Naive B cell (primary cell): Measurements from ENCODE around the gene FAM3A. TPM values are rescaled to one million over a fixed set of nuclear protein-coding genes. Genes with fewer than 3 reads are reported as not detected.

ENCODE experiments used
- ATAC-seq, 2 donors: fragments of 150-1000 bp; cut with Tn5 transposase; 2 replicates each; pipeline ENCODE4 v1.10.0; 2021; ENCODE audit warnings: low read depth in 2 of 2, mild to moderate bottlenecking in 2 of 2, moderate library complexity in 2 of 2
- DNase-seq: peaks from one replicate; pipeline ENCODE4 v3.0.0; 2022
- H3K27ac Mint-ChIP-seq, 6 donors: one replicate each; pipeline ENCODE4 v1.8.0; 2020 to 2022; ENCODE audit warnings: mild to moderate bottlenecking in 6 of 6, mixed read lengths in 6 of 6, moderate library complexity in 5 of 6, inconsistent platforms in 2 of 6
- H3K27me3 Mint-ChIP-seq, 3 donors: one replicate each; pipeline ENCODE4 v1.8.0; 2021 to 2022; ENCODE audit warnings: mixed read lengths in 3 of 3, mild to moderate bottlenecking in 1 of 3
- H3K36me3 Mint-ChIP-seq, 2 donors: one replicate each; pipeline ENCODE4 v1.8.0; 2020 to 2022; ENCODE audit warnings: mixed read lengths in 2 of 2, inconsistent platforms in 1 of 2, mild to moderate bottlenecking in 1 of 2
- H3K4me1 Mint-ChIP-seq, 3 donors: one replicate each; pipeline ENCODE4 v1.8.0; 2020 to 2022; ENCODE audit warnings: mixed read lengths in 3 of 3, inconsistent platforms in 1 of 3, mild to moderate bottlenecking in 1 of 3, moderate library complexity in 1 of 3
- H3K4me3 Mint-ChIP-seq, 8 donors: one replicate each; pipeline ENCODE4 v1.8.0; 2020 to 2022; ENCODE audit warnings: mild to moderate bottlenecking in 8 of 8, mixed read lengths in 8 of 8, moderate library complexity in 8 of 8, inconsistent platforms in 2 of 8
- H3K9me3 Mint-ChIP-seq, 7 donors: one replicate each; pipeline ENCODE4 v1.8.0; 2020 to 2022; ENCODE audit warnings: mixed read lengths in 7 of 7, mild to moderate bottlenecking in 5 of 7, inconsistent platforms in 2 of 7, moderate library complexity in 1 of 7
- polyA plus RNA-seq, 6 donors: library from polyadenylated mRNA; unstranded; fragments of 300-500 nt; fragmentation: Illumina TruSeq; gene quantifications; one replicate each; pipeline ENCODE4 v1.2.3, GENCODE V29; 2021; ENCODE audit warnings: low read depth in 6 of 6

FAM3A gene
- polyA plus RNA-seq, 6 donors from 2014 or later, result 13.4 to 24.1 (median 16.7) TPM

- DNase-seq, result peak; percentile 49
- no peaks in the 10 kb centered on the region for H3K27me3 Mint-ChIP-seq
- peak; percentile 84 to 88 for ATAC-seq
- H3K4me3 Mint-ChIP-seq, result peak overlapping the region; percentile 8 to 84 (median 69)
- peak overlapping the region; percentile 22 to 84 (median 72) for H3K27ac Mint-ChIP-seq
- H3K9me3 Mint-ChIP-seq, result no peaks in the 10 kb centered on the region
- no peaks in the 10 kb centered on the region for H3K36me3 Mint-ChIP-seq
- peaks cover 9 to 11% (median 10%) of the 10 kb centered on the region in 3 donors for H3K4me1 Mint-ChIP-seq
These were observed 11.1 kb upstream of the FAM3A start for GRCh38 chrX:154526901-154527675.

DNA sequence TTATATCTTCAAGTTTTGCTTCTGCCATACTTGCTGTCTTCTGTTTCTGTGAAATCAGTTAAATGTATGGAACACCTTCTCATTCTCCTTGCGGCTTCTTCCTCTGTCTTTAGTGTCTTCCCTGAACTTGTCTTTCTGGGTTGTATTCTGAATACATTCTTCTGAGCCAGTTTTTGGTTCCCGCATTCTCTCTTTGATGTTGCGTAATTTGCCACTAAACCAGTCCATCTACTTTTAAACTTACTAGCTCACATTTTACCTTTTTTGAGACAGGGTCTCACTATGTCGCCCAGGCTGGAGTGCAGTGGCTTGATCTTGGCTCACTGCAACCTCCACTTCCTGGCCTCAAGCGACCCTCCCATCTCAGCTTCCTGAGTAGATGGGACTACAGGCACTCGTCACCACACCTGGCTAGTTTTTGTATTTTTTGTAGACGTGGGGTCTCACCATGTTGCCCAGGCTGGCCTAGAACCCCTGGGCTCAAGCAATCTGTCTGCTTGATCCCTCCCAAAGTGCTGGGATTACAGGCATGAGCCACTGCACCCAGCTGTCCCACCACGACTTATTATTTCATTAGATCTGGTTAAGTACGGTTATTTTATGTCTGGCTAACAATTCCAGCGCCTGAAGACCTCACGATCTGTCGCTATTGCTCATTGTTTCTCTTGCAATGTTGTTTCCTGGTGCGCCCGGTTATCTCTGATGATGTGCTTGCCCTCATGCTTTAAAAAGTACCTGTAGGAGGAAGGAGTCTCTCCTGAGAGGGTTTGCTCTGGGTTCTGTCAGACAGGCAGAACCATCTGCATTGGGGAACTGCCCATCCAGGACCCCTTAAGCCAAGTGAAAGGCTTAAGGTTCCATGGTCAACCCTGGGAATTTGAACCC is 9.8 kb upstream of the FAM3A start:
- peak overlapping the region in 2 of 6 donors; percentile 72 to 82 for H3K27ac Mint-ChIP-seq
- H3K4me3 Mint-ChIP-seq, result no peak overlapping the region
- peaks cover 9 to 11% (median 10%) of the 10 kb centered on the region in 3 donors for H3K4me1 Mint-ChIP-seq
- H3K27me3 Mint-ChIP-seq, result no peaks in the 10 kb centered on the region
- ATAC-seq, result no peak
- no peaks in the 10 kb centered on the region for H3K36me3 Mint-ChIP-seq
- DNase-seq, result no peak
- H3K9me3 Mint-ChIP-seq, result no peaks in the 10 kb centered on the region

DNA sequence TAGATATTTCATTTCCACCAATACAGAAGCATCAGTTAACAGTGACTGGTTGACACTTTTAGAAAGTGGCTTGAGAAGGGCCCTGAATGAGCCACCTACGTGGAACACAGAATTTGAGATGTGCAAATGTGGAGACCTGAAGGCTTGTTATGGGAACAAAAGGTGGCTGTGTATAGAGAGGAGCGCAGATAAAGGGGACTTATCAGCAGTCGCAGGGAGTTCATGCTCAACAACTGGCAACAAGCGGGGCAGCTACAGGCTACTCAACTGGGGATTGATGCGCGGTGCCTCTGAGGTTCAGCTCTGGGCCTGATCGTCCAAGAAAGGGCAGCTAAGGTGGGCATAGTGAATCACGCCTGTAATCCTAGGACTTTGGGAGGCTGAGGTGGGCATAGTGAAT is 3.4 kb upstream of the FAM3A start:
- H3K27ac Mint-ChIP-seq, result no peak overlapping the region
- no peaks in the 10 kb centered on the region for H3K36me3 Mint-ChIP-seq
- ATAC-seq (no peak), DNase-seq (no peak)
- H3K4me3 Mint-ChIP-seq, result no peak overlapping the region
- H3K4me1 Mint-ChIP-seq, result peaks cover 8 to 15% (median 12%) of the 10 kb centered on the region in 3 donors
- H3K27me3 Mint-ChIP-seq, result no peaks in the 10 kb centered on the region
- peaks cover 0 to 4% (median 0%) of the 10 kb centered on the region in 7 donors for H3K9me3 Mint-ChIP-seq

DNA sequence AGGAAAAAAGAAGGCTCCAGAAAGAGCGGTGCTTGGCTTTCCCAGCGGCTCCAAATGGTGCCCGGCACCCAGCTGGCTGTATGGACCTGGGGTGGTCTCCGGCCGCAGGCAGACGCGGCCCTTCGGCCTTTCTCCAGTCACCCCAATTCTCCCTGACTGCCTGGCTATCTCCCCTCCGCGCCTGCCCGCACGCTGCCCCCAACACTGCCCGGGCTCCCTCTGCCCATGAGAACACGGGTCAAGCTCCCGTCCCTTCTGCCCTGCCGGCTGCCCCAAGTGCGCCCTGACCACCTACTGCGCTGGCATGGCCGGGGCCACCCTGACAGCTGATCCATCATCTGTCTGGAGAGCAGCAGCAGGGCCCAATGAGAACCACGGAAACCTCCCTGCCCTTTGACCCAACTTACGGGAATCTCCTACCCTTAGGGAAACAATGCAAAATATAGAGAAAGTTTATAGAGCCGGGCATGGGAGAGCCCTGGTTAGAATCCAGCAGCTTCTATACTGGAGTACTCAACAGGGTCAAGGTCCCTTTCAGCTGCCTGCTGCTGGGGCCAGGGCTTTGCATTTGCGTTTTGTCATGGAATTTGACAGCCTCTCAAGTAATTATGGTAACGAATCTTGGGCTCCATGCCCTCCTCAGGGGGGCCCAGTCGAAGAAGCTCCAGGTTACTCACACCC is 1.2 kb upstream of the FAM3A start:
- no peaks in the 10 kb centered on the region for H3K27me3 Mint-ChIP-seq
- peaks cover 0 to 4% (median 0%) of the 10 kb centered on the region in 7 donors for H3K9me3 Mint-ChIP-seq
- DNase-seq (no peak), ATAC-seq (no peak)
- H3K4me1 Mint-ChIP-seq, result peaks cover 15 to 21% (median 19%) of the 10 kb centered on the region in 3 donors
- H3K4me3 Mint-ChIP-seq, result peak overlapping the region in 7 of 8 donors; percentile 15 to 87 (median 53)
- no peaks in the 10 kb centered on the region for H3K36me3 Mint-ChIP-seq
- H3K27ac Mint-ChIP-seq, result peak overlapping the region in 2 of 6 donors; percentile 59 to 89

- Mint-ChIP-seq H3K9me3 (peaks cover 0 to 4% (median 0%) of the 10 kb centered on the region in 7 donors), H3K36me3 (no peaks in the 10 kb centered on the region), H3K27ac (peak overlapping the region; percentile 16 to 94 (median 80)), H3K4me3 (peak overlapping the region; percentile 81 to 93 (median 86)), H3K4me1 (peaks cover 15 to 21% (median 19%) of the 10 kb centered on the region in 3 donors), H3K27me3 (no peaks in the 10 kb centered on the region)
- no peak for DNase-seq
- ATAC-seq, result peak; percentile 20 to 27
These were observed 646 bp upstream of the FAM3A start for GRCh38 chrX:154516656-154517100.

- DNase-seq, result peak; percentile 21
- ATAC-seq, result peak in 1 of 2 donors; percentile 18
These were observed 704 bp downstream of the FAM3A start for GRCh38 chrX:154515090-154515965.

DNA sequence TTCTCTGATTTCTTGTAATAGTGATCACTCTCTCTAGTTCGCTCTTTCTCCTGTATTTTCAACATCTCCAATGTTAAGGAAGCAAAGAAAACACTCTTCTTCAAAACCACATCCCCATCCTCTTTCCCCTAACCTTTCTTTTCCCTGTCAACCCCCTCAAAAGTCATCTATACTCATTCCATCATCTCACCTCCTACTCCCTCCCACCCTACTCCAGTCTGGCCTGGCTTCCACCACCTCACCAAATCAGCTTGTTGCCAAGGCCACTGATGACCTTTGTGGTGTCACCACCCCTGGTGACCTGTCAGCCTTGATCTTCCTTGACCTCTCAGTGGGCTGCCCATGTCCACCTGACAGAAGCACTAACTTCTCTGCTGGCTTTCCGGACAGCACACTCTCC is 2.3 kb downstream of the FAM3A start:
- DNase-seq (no peak), ATAC-seq (no peak)
- Mint-ChIP-seq H3K4me1 (peaks cover 15 to 29% (median 25%) of the 10 kb centered on the region in 3 donors), H3K27me3 (no peaks in the 10 kb centered on the region), H3K27ac (peak overlapping the region in 4 of 6 donors; percentile 28 to 56 (median 43)), H3K4me3 (peak overlapping the region in 6 of 8 donors; percentile 9 to 61 (median 46)), H3K9me3 (peaks cover 0 to 8% (median 0%) of the 10 kb centered on the region in 7 donors), H3K36me3 (peaks cover 11 to 12% of the 10 kb centered on the region in 2 donors)

More at GRCh38 chrX:154515090-154515965, 704 bp downstream of the FAM3A start:
- no peaks in the 10 kb centered on the region for H3K27me3 Mint-ChIP-seq
- peaks cover 15 to 25% (median 25%) of the 10 kb centered on the region in 3 donors for H3K4me1 Mint-ChIP-seq
- peaks cover 0 to 4% (median 0%) of the 10 kb centered on the region in 7 donors for H3K9me3 Mint-ChIP-seq
- peak overlapping the region; percentile 81 to 93 (median 82) for H3K4me3 Mint-ChIP-seq
- H3K36me3 Mint-ChIP-seq, result no peaks in the 10 kb centered on the region
- peak overlapping the region; percentile 56 to 91 (median 88) for H3K27ac Mint-ChIP-seq

DNA sequence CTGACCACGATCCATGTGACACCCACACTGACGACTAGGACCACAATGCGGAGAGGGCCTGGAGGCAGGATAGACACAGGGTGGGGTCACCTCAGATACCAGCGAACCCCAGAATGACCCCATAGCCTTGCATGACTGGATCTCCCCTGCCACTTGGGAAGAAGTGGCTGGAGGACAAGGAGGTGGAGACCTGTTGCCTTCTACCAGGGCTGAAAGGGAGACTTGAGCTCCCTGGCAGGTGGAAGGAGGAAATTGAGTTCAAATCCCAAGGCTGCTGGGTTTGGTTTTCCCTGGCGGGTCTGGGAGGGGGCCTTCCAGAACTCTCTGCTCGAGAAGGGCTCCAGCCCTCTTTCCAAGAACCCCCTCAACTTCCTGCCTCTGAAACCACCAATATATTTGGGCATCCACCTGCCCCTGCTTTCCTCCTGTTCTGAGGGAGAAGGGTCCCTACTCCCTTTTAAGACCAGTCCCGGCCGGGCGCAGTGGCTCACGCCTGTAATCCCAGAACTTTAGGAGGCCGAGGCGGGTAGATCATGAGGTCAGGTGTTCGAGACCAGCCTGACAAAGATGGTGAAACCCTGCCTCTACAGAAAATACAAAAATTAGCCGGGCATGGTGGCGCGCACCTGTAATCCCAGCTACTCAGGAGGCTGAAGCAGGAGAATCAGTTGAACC is 3.0 kb downstream of the FAM3A start:
- H3K9me3 Mint-ChIP-seq, result peaks cover 0 to 8% (median 2%) of the 10 kb centered on the region in 7 donors
- peak overlapping the region in 1 of 8 donors; percentile 15 for H3K4me3 Mint-ChIP-seq
- DNase-seq (no peak), ATAC-seq (no peak)
- H3K36me3 Mint-ChIP-seq, result peaks cover 11 to 16% of the 10 kb centered on the region in 2 donors
- H3K4me1 Mint-ChIP-seq, result peaks cover 15 to 29% (median 25%) of the 10 kb centered on the region in 3 donors
- no peaks in the 10 kb centered on the region for H3K27me3 Mint-ChIP-seq
- H3K27ac Mint-ChIP-seq, result peak overlapping the region in 1 of 6 donors; percentile 33

DNA sequence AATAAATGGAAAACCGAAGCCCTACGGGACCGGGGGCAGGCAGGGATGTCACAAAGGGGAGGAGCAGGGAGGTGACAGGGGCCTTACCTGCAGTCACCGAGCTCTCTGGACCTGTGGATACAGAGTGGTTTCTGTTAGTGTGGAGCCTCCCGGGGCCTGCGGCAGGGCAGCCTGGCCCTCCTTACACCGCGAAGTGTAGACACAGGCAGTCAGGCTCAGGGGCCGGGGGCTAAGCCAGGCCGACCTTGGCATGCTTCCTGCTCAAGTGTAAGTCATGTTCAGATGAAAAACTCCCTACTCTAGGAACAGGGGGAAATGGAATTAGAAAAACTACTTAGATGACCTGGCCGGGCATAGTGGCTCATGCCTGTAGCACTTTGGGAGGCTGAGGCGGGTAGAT is 4.3 kb downstream of the FAM3A start:
- DNase-seq, result no peak
- Mint-ChIP-seq H3K27me3 (no peaks in the 10 kb centered on the region), H3K4me1 (peaks cover 15 to 28% (median 20%) of the 10 kb centered on the region in 3 donors), H3K36me3 (peaks cover 11 to 16% of the 10 kb centered on the region in 2 donors), H3K27ac (peak overlapping the region in 4 of 6 donors; percentile 0 to 92 (median 72)), H3K4me3 (no peak overlapping the region), H3K9me3 (peaks cover 0 to 8% (median 2%) of the 10 kb centered on the region in 7 donors)
- ATAC-seq, result no peak

GRCh38 chrX:154509455-154509854 is 6.6 kb downstream of the FAM3A start:
- Mint-ChIP-seq H3K4me1 (peaks cover 8 to 17% (median 10%) of the 10 kb centered on the region in 3 donors), H3K36me3 (peaks cover 11 to 16% of the 10 kb centered on the region in 2 donors), H3K27ac (no peak overlapping the region), H3K27me3 (no peaks in the 10 kb centered on the region), H3K9me3 (peaks cover 0 to 8% (median 2%) of the 10 kb centered on the region in 7 donors), H3K4me3 (no peak overlapping the region)
- ATAC-seq (no peak), DNase-seq (no peak)

- H3K4me3 Mint-ChIP-seq, result no peak overlapping the region
- peaks cover 11 to 16% of the 10 kb centered on the region in 2 donors for H3K36me3 Mint-ChIP-seq
- no peak for ATAC-seq
- peaks cover under 1 to 10% (median 4%) of the 10 kb centered on the region in 3 donors for H3K4me1 Mint-ChIP-seq
- H3K9me3 Mint-ChIP-seq, result peaks cover 0 to 4% (median 2%) of the 10 kb centered on the region in 7 donors
- H3K27me3 Mint-ChIP-seq, result no peaks in the 10 kb centered on the region
- H3K27ac Mint-ChIP-seq, result peak overlapping the region in 2 of 6 donors; percentile 63 to 69
- no peak for DNase-seq
These were observed 7.7 kb downstream of the FAM3A start for GRCh38 chrX:154508384-154508745.
